Activated CD4-positive, CD25-positive, alpha-beta regulatory T cell treated with anti-CD3 and anti-CD28 coated beads, Interleukin-2, amount 50 U/mL, for 72 hours (primary cell): Measurements from ENCODE around the gene NOL3.

Experiments used
- DNase-seq: peaks from one replicate; pipeline ENCODE4 v3.0.0; 2021

The NOL3 gene

DNA sequence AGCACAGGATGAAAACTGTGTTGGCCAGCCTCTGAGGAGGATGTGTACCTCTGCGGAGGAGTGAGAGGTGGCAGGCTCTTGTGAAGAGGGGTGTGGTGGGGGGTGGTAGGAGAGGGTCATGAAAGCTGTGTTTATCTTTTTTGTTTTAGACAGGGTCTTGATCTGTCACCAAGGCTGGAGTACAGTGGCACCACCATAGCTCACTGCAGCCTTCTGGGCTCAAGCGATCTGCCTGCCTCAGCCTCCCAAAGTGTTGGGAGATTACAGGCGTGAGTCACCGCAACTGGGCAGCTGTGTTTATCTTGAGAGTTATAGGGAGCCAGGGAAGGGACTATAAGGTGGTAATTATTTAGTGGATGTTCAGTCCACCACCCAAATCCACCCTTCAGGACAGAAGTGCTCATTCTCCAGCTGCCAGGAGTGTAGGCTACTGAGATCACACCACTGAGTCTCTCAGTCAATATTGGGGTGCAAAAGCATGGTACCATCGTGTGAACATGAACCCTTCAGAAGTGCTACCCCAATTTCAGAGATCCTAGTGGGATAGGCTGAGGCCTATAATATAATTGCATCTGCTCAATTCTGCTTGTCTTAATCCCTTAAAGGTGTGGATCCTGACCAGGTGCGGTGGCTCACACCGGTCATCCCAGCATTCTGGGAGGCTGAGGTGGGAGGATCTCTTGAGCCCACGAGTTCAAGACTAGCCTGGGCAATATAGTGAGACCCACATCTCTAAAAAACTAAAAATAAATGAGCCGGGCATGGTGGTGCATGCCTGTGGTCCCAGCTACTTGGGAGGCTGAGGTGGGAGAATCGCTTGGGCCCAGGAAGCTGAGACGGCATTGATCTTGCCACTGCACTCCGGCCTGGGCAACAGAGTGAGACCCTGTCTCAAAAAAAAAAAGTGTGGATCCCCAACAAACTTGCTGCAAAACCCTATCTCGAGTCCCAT is 20.4 kb downstream of the NOL3 start:
- DNase-seq: no peak

DNA sequence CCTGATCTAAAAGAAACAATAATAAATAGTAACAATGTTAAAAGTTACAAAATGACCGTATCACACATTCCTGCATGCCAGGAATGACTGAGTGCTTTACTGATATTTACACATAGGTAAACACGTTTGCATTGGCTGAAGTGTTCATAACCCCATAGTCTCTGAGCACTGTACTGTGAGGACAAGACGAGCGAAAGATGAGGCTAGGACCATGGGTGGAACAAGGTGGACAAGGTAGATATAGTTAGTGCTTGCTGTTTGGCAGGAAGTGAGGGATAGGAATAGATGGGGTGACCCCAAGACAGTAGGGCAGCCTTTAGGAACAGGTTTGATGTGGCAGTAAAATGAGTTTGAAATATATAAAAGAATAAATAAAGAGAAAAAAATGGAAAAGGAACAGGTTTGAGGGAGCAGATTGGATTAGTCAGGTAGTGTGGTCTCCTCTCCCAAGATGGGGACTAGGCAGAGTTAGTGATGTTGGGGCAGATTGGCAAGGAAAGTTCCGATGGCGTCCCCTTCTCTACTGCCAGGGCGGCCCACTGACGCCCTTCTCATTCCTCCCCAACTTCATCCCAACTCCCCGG is 21.2 kb downstream of the NOL3 start:
- DNase-seq: no peak

DNA sequence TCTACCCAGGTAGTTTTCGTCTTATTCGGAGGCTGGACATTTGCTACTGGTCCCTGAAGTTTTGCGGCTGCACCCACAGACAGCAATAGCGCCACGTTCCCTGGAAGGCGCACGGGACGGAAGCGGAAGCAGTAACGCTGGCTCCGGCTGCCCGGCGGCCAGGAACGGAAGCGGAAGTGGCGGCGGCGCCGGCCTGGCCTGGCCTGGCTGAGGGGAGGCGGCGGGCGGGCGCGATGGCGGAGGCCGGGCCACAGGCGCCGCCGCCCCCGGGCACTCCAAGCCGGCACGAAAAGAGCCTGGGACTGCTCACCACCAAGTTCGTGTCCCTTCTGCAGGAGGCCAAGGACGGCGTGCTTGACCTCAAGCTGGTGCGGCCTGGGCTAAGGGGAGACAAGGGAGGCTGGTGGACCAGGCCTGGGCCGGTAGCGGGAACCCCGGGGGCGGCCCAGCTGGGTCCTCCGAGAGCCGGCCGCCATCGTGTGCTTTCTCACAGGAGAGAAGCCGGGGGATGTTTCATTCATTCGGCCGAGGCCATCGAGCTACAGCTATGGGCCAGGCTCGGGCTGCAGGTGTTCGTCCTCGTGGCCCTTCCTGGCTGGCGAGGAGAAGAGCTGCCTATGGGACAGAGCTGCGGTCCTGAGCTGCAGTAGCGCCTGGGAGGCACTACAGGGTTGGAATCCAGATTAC is 21.8 kb downstream of the NOL3 start, which contains the start of gene E2F4:
Gene E2F4 (plus strand): TSS at position 161 of the 687 bp plus-strand sequence. CDS start 73 bp downstream, at position 234.
- peak; percentile 88 for DNase-seq

DNA sequence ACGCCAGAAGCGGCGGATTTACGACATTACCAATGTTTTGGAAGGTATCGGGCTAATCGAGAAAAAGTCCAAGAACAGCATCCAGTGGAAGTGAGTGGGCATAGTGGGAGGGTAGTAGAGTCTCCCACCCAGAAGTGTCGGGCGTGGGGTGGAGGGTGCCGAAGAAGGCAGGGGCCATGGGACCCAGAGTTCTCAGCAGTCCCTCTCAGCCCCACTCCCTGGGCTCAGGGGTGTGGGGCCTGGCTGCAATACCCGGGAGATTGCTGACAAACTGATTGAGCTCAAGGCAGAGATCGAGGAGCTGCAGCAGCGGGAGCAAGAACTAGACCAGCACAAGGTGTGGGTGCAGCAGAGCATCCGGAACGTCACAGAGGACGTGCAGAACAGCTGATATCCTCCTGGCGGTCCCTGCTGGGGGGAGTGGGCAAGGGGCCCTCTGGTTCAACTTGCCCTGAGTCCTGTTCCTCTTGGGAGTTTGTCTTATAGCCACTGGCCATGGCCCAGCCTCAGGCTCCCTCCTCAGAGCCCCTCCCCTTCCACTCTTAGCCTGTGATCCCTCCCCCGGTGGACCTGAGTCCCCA is 22.5 kb downstream of the NOL3 start:
- no peak for DNase-seq

DNA sequence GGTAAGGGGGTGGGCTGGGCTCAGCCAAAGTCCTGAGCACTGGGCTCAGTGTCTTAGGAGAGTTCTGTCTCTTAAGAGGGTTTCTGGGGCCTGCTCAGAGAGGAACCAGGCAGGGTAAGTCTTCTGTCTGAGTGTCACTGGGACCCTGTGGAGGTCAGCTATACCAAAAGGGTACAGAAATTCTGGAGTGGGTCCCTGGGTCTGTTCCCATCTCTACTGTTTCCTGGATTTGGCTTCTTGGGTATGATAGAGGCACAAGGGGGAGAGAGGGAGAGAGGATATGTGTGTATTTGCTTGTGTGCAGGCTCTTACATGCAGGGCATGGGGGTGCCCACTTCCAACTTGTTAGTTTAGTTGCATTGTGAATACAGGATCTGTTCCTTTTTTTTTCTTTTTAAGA is 23.2 kb downstream of the NOL3 start:
- DNase-seq: no peak

DNA sequence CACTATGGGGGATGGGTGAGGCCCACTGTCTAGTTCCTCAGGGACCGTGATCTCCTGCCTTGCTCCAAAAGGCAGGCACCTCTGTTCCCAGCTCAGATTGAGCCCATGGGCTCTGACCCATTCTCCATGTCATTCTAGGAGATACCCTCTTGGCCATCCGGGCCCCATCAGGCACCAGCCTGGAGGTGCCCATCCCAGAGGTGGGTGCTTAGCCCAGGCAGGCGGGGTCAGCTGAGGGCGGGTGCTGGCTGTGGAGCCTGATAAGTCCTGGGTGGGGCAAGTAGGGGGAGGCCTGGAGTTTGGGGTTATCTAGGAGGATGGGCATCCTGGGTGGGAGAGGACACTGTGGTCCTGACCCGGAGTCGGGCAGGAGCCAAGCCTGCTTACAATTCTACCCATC is 23.9 kb downstream of the NOL3 start:
- DNase-seq: no peak

DNA sequence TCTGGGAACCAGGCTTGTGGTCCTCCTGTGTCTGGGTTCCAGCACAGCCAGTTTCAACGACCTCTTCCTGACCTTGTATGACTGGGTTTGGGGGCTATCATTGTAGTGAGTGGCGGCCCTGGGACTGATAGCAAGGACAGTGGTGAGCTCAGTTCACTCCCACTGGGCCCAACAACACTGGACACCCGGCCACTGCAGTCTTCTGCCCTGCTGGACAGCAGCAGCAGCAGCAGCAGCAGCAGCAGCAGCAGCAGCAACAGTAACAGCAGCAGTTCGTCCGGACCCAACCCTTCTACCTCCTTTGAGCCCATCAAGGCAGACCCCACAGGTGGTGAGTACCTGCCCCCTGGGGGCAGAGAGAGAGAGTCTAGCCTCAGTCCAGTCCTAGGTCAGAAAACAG is 25.3 kb downstream of the NOL3 start:
- DNase-seq: no peak

DNA sequence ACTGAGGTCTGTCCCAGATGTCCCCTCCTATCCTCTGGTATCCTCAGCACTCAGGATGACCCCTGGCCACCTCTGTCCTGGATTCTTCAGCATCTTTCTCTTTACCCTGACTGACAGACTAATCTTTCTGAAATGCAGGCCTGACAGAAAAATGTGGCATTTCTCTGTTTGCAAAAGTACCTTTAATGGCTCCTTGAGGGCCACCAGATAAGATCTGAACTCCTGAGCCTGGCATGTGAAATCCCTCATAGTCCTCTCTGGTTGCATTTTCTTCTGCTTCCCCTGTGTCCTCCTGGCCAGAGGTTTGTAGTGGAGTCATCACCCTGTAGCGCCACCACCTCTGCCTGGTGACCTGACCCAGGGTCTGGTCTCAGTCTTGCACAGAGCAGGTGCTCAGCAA is 26.5 kb downstream of the NOL3 start:
- no peak for DNase-seq

DNA sequence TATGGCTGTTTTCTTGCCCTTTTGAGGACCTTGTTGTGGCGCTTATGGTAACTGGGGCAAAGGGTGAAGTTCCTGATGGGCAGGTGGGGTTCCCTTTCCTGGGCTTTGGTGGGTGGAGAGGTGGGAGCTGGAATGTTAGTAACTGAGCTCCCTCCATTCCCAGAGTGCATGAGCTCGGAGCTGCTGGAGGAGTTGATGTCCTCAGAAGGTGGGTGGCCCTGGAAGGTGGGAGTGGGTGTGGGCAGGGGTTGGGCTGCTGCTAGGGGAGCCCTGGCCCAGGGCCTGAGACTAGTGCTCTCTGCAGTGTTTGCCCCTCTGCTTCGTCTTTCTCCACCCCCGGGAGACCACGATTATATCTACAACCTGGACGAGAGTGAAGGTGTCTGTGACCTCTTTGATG is 27.4 kb downstream of the NOL3 start:
- DNase-seq: no peak

DNA sequence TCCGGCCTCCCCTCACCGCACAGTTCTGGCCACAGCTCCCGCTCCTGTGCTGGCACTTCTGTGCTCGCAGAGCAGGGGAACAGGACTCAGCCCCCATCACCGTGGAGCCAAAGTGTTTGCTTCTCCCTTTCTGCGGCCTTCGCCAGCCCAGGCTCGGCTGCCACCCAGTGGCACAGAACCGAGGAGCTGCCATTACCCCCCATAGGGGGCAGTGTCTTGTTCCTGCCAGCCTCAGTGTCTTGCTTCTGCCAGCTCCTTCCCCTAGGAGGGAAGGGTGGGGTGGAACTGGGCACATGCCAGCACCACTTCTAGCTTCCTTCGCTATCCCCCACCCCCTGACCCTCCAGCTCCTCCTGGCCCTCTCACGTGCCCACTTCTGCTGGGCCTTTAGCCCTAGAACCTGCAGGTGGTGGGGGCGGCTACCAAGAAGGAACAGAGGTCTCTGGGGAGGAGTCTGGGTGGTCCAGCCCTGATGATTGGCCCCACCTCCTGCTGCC is 27.9 kb downstream of the NOL3 start:
- no peak for DNase-seq

DNA sequence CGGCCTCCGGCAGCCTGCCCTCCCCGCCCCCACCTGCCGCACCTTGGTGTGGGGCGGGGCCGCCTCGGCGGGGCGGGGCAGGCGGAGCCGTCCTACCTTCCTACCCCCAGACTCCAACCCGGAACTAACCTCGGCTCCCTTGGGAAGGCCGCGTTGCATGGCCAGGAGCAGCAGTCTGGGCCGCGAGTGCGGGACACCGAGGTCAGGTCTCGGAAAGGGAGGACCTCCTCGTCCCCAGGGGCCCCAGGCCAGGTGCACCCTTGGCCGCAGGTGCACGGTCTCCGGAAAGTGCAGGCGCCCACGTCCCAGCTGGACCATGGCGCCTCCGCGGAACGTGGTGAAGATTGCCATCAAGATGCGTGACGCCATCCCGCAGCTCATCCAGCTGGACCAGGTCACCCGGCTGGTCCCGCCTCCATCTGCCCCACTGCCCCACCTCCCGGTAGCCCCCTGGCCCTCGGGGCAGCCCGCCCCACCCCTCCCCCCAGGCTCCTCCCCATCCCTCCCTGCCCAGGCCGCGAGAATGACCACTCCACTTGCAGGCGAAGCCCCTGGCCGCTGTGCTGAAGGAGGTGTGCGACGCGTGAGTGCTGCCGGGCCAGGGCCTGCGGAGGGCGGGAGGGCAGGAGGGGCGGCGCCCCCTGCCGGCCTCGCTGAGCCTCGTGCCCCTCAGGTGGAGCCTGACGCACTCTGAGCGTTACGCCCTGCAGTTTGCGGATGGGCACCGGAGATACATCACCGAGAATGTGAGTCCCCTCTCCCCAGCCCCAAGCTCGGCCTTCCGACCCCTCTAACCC is 28.9 kb downstream of the NOL3 start, which contains the start of gene ELMO3:
Gene ELMO3 (plus strand): TSS at position 121 of the 797 bp plus-strand sequence. CDS start 196 bp downstream, at position 317.
- no peak for DNase-seq

DNA sequence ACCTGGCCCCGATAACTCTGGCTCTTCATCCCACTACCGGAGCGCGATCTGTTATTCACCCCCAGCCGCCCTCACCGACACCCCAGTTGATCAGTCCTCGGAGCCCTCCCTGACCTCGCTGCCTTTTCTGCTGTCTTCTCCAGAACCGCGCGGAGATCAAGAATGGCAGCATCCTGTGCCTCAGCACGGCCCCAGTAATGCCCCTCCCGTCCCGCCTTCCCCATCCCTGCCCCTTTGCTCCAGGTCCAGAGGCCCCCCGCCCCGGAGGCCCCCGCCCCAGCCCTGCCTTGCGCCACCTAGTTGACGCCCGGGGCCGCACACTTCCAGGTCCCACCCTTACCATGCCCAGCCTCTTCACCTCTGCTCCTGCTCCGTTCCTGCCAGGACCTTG is 29.5 kb downstream of the NOL3 start:
- no peak for DNase-seq

DNA sequence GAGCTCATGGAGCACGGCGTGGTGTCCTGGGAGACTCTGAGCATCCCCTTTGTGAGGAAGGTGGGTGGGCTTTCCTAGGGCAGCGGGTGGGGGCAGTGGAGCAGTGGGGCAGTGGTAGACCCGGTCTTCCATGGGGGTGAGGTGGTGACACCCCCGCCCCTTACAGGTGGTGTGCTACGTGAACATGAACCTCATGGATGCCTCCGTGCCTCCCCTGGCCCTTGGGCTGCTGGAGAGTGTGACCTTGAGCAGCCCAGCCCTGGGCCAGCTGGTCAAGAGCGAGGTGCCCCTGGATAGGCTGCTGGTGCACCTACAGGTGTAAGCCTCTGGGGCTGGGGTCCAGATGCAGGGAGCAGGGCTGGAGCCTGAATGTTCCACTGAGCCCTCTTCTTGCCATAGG is 30.2 kb downstream of the NOL3 start:
- DNase-seq: no peak

DNA sequence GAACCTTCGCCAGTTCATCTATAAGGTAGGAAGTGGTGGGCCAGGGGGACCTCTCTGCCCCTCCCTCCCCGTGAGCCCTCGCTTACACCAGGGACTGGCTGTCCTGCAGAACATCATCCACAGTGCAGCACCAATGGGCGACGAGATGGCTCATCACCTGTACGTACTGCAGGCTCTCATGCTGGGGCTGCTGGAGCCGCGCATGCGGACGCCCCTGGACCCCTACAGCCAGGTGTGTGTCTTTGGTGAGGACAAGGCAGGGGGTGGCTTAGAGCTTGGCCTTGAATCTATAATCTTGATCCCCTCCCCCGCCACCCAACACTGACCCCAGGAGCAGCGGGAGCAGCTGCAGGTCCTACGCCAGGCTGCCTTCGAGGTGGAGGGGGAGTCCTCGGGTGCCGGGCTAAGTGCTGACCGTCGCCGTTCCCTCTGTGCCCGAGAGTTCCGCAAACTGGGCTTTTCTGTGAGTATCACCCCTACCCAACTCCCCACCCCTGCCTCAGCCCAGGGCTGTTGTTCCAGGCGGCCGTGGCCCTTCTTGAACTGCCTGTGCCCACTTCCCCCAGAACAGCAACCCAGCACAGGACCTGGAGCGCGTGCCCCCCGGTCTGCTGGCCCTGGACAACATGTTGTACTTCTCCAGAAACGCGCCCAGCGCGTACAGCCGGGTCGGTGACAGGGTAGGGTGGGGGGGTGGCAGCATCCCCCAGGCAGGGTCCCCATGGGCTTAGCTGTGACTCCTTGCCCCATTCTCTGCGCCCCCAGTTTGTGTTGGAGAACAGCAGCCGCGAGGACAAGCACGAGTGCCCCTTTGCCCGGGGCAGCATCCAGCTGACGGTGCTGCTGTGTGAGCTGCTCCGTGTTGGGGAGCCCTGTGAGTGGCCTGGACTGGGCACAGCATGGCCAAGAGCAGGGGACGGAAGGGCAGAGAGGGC is 31.3 kb downstream of the NOL3 start:
- DNase-seq: no peak

DNA sequence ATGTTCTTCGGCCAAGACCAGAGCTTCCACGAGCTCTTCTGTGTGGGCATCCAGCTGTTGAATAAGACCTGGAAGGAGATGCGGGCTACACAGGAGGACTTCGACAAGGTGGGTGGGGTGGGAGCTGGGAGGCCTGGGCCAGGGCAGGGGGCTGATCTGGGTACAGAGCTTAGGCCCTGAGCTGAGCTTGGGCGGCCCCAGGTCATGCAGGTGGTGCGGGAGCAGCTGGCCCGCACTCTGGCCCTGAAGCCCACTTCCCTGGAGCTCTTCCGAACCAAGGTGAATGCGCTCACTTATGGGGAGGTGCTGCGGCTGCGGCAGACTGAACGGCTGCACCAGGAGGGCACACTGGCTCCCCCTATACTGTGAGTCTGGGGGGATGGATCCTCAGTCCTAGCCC is 32.1 kb downstream of the NOL3 start:
- no peak for DNase-seq

DNA sequence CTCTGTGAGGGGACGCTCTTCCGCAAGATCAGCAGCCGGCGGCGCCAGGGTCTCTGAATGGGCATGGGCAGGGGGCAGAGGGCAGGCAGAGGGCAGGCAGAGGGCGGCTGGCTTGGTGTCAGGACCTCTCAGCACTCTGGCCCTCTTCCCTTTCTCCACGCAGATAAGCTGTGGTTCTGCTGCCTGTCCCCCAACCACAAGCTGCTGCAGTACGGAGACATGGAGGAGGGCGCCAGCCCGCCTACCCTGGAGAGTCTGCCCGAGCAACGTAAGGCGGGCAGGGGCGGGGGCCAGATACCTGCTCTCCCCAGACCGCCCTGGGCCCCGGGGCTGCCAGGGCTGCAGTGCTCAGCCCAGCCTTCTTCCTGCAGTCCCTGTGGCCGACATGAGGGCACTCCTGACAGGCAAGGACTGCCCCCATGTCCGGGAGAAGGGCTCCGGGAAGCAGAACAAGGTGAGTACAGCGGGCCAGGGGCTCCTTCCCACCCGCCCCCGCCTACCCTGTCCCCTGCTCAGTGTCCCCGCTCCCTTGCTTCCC is 32.7 kb downstream of the NOL3 start:
- no peak for DNase-seq

DNA sequence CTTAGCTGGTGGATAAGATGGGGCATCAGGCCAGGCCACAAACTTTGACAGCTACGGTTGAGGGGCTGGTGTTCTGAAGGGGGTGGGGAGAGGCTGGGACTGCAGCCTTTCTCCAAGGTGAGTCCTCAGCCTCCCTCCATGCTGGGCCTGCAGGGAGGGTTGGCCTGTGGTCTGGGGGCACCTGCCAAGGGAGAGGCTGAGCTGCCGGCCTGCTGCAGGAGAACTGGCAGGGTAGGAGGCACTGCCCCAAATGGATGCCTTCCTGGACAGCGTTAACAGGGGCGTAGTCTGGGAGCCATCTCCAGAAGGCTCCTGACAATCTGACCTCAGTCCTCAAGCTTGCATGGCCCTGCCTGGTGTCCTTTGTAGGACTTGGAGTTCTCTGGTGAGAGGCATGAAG is 33.7 kb downstream of the NOL3 start:
- DNase-seq: no peak

DNA sequence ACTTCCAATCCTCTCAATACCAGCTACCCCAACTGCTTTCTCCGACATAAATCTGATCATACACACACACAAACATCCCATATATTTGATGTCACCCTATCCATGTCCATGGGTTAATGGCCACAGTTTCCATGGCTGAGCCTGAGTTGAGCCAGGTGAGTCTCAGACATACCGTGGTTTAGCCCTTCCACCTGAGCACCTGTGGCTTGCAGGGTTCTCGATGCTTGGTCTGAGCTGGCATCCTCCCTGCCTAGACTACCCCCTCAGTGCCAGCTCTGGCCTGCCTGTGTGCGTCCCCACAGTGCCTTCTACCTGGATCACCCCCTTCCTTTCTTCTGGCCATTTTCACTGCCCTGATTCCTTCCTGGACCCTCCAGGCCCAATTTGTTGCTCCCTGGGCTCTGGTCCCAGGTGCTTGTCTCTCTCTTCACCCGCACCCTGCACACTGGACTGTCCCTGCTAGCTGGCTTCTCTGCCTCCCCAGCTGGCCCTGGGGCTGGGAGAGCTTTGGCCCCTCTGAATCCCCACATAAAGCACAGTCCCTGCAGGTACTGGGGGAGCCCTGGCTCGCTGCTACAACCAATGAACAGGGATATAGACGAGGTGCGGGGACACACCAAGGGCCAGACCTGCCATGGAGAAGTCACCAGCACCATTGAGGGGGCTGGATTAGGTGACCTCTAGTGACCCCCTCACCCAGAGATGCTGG is 35.9 kb downstream of the NOL3 start:
- DNase-seq: no peak

DNA sequence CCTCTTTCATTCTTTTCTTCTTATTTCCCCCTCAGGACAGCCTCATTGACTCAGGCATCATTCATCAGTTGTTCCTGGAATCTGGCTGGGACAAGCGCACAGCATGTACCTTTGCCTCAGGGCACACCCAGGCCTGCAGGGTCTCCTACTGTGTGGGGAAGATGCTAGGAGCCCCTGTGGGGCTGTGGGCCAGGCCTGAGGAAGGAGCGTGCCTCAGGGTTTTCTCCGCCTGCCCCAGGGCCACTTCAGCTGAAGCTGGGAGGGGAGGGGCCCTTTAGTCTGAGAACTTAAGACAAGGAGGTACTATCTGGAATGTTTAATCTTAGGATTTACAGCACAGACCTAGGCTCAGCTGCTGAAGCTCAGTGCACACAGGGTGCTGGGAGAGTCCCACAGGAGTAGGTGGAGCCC is 36.5 kb downstream of the NOL3 start:
- no peak for DNase-seq
